MCF 10A (cell line): ENCODE results near the gene AVPR1B. TPM values are rescaled to one million over a fixed set of nuclear protein-coding genes. Genes with fewer than 3 reads are reported as not detected.
"Not testable (repeated sequence)": the region's sequence is repeated elsewhere in the genome, so short reads cannot be mapped to it uniquely, and the experiment has no call there.

Source experiments
- BruUV-seq: library from RNA; stranded (reverse); fragments of 400-500 nt; replicated peaks from 2 replicates; lab custom pipeline; 2021; lab: Mats Ljungman, UMichigan
- CTCF ChIA-PET: fragments of 300-600 bp; sonication (Branson Sonifier 250); formaldehyde crosslinking; extraction: SDS; loops from one replicate; lab custom pipeline; 2021; ENCODE audit warnings: antibody characterized with exemption, inconsistent platforms; lab: Yijun Ruan, JAX
- POLR2A ChIA-PET: fragments of 300-600, 350-650 bp; sonication (Branson Sonifier 250); formaldehyde crosslinking; extraction: SDS; loops from one replicate; lab custom pipeline; 2020; ENCODE audit warnings: antibody characterized with exemption, inconsistent platforms; lab: Yijun Ruan, JAX
- DNase-seq: peaks from one replicate; pipeline ENCODE4 v3.0.0-alpha.2; 2018; ENCODE audit not compliant: unreplicated experiment
- H3K27ac Mint-ChIP-seq: one replicate; pipeline ENCODE4 v1.8.0; 2022; ENCODE audit warnings: mild to moderate bottlenecking, low read depth, mixed read lengths; ENCODE audit not compliant: unreplicated experiment
- H3K27me3 Mint-ChIP-seq: one replicate; pipeline ENCODE4 v1.8.0; 2022; ENCODE audit warnings: mixed read lengths; ENCODE audit not compliant: insufficient read depth, unreplicated experiment
- H3K36me3 Mint-ChIP-seq: one replicate; pipeline ENCODE4 v1.8.0; 2022; ENCODE audit warnings: mild to moderate bottlenecking, moderate library complexity, mixed read lengths; ENCODE audit not compliant: insufficient read depth, unreplicated experiment
- H3K4me1 Mint-ChIP-seq: one replicate; pipeline ENCODE4 v1.8.0; 2022; ENCODE audit warnings: mixed read lengths; ENCODE audit not compliant: insufficient read depth, unreplicated experiment
- H3K4me3 Mint-ChIP-seq: one replicate; pipeline ENCODE4 v1.8.0; 2022; ENCODE audit warnings: mild to moderate bottlenecking, moderate library complexity, mixed read lengths; ENCODE audit not compliant: unreplicated experiment
- H3K9me3 Mint-ChIP-seq: one replicate; pipeline ENCODE4 v1.8.0; 2022; ENCODE audit warnings: mixed read lengths; ENCODE audit not compliant: unreplicated experiment
- CTCF ChIP-seq: fragments of 200-600 bp; IDR thresholded peaks from one replicate; pipeline ENCODE4 v1.8.0; 2022; ENCODE audit warnings: antibody characterized with exemption, mild to moderate bottlenecking; ENCODE audit not compliant: unreplicated experiment
- intact Hi-C: fragments of 100-400 bp; cut with micrococcal nuclease; formaldehyde crosslinking; loops from 2 replicates; pipeline ENCODE4 v1.14.1; 2022
- total RNA-seq: library from RNA; stranded (reverse); gene quantifications from 2 replicates; pipeline ENCODE4 v1.2.3, GENCODE V29; 2022

The AVPR1B gene
- total RNA-seq, 1 experiment from 2014 or later: not detected

- no TSS peak for BruUV-seq
- Mint-ChIP-seq H3K4me3 (no peak overlapping the region), H3K27me3 (peaks cover 18% of the 10 kb centered on the region), H3K36me3 (no peaks in the 10 kb centered on the region), H3K9me3 (no peaks in the 10 kb centered on the region), H3K4me1 (peaks cover 9% of the 10 kb centered on the region), H3K27ac (no peak overlapping the region)
- intact Hi-C loops: no loop called here
- no peak for DNase-seq
- TF ChIP-seq CTCF: no peak
- POLR2A ChIA-PET: interaction anchor here (0.8 kb wide), 1 partner anchor 22 kb away, joined by 3 read pairs; no protein-coding TSS in a partner anchor
- CTCF ChIA-PET: interaction anchor here (0.7 to 1.5 kb wide), 4 partner anchors 9 to 1320 kb away, joined by 3 read pairs; no protein-coding TSS in a partner anchor
Observed at GRCh38 chr1:206066479-206067171, 50.6 kb downstream of the AVPR1B start.

- Mint-ChIP-seq H3K27me3 (peaks cover 18% of the 10 kb centered on the region), H3K36me3 (no peaks in the 10 kb centered on the region), H3K27ac (no peak overlapping the region), H3K4me1 (peaks cover 9% of the 10 kb centered on the region), H3K9me3 (no peaks in the 10 kb centered on the region), H3K4me3 (no peak overlapping the region)
- intact Hi-C loops: no loop called here
- no peak for DNase-seq
- no TSS peak for BruUV-seq
- ChIA-PET CTCF (interaction anchor here (0.7 kb wide), 3 partner anchors 10 to 1319 kb away, joined by 3 read pairs; no protein-coding TSS in a partner anchor), POLR2A (no interaction called here)
- no peak for TF ChIP-seq CTCF
Observed at GRCh38 chr1:206065547-206066145, 51.5 kb downstream of the AVPR1B start.

- POLR2A ChIA-PET, intact Hi-C loops, DNase-seq, H3K9me3 Mint-ChIP-seq, BruUV-seq, H3K4me1 Mint-ChIP-seq, H3K4me3 Mint-ChIP-seq, H3K36me3 Mint-ChIP-seq, H3K27ac Mint-ChIP-seq, CTCF ChIA-PET: not testable (repeated sequence)
- H3K27me3 Mint-ChIP-seq: peaks cover 18% of the 10 kb centered on the region
Observed at GRCh38 chr1:206064501-206064900, 52.7 kb downstream of the AVPR1B start.

GRCh38 chr1:206064001-206064400 is 53.2 kb downstream of the AVPR1B start:
- DNase-seq, CTCF ChIA-PET, intact Hi-C loops, H3K4me1 Mint-ChIP-seq, BruUV-seq, H3K27ac Mint-ChIP-seq, H3K4me3 Mint-ChIP-seq, H3K9me3 Mint-ChIP-seq, H3K36me3 Mint-ChIP-seq, POLR2A ChIA-PET: not testable (repeated sequence)
- H3K27me3 Mint-ChIP-seq: peaks cover 18% of the 10 kb centered on the region

GRCh38 chr1:206062464-206062863 is 54.7 kb downstream of the AVPR1B start:
- H3K4me1 Mint-ChIP-seq: peaks cover 5% of the 10 kb centered on the region
- ChIA-PET CTCF (no interaction called here), POLR2A (no interaction called here)
- no peak overlapping the region for H3K4me3 Mint-ChIP-seq
- peaks cover 11% of the 10 kb centered on the region for H3K27me3 Mint-ChIP-seq
- intact Hi-C loops: no loop called here
- BruUV-seq: no TSS peak
- TF ChIP-seq CTCF: no peak
- no peaks in the 10 kb centered on the region for H3K36me3 Mint-ChIP-seq
- no peak for DNase-seq
- no peaks in the 10 kb centered on the region for H3K9me3 Mint-ChIP-seq
- H3K27ac Mint-ChIP-seq: no peak overlapping the region
